T-helper 9 cell (primary cell): ENCODE results near the gene CIBAR2.

Experiments used
- DNase-seq: peaks from one replicate; pipeline ENCODE4 v3.0.0-alpha.2; 2020

Gene CIBAR2

GRCh38 chr16:85079785-85080570 is 32.3 kb downstream of the CIBAR2 start:
- no peak for DNase-seq

- DNase-seq = no peak
Measured at GRCh38 chr16:85078952-85079351, 33.3 kb downstream of the CIBAR2 start.

- DNase-seq = no peak
Measured at GRCh38 chr16:85078226-85078625, 34.0 kb downstream of the CIBAR2 start.

- DNase-seq = no peak
Measured at GRCh38 chr16:85077576-85078125, 34.6 kb downstream of the CIBAR2 start.

GRCh38 chr16:85077039-85077438 is 35.2 kb downstream of the CIBAR2 start:
- DNase-seq = no peak

GRCh38 chr16:85075236-85075924 is 36.9 kb downstream of the CIBAR2 start:
- DNase-seq = no peak

- DNase-seq = no peak
Measured at GRCh38 chr16:85074225-85074914, 37.9 kb downstream of the CIBAR2 start.

- no peak for DNase-seq
Measured at GRCh38 chr16:85072947-85073346, 39.3 kb downstream of the CIBAR2 start.

GRCh38 chr16:85072076-85072860 is 40.0 kb downstream of the CIBAR2 start:
- DNase-seq = no peak

GRCh38 chr16:85069171-85069570 is 43.1 kb downstream of the CIBAR2 start:
- no peak for DNase-seq

- DNase-seq = no peak
Measured at GRCh38 chr16:85068746-85069145, 43.5 kb downstream of the CIBAR2 start.

- DNase-seq = no peak
Measured at GRCh38 chr16:85067426-85067825, 44.8 kb downstream of the CIBAR2 start.

- no peak for DNase-seq
Measured at GRCh38 chr16:85067024-85067423, 45.2 kb downstream of the CIBAR2 start.

- DNase-seq = no peak
Measured at GRCh38 chr16:85066346-85066885, 45.9 kb downstream of the CIBAR2 start.

GRCh38 chr16:85065099-85065498 is 47.2 kb downstream of the CIBAR2 start:
- DNase-seq = no peak

GRCh38 chr16:85064186-85064585 is 48.1 kb downstream of the CIBAR2 start:
- no peak for DNase-seq

GRCh38 chr16:85062845-85063244 is 49.4 kb downstream of the CIBAR2 start:
- DNase-seq = no peak

- no peak for DNase-seq
Measured at GRCh38 chr16:85062323-85062722, 49.9 kb downstream of the CIBAR2 start.

GRCh38 chr16:85061566-85061965 is 50.7 kb downstream of the CIBAR2 start:
- no peak for DNase-seq

- DNase-seq = no peak
Measured at GRCh38 chr16:85058909-85059308, 53.4 kb downstream of the CIBAR2 start.

- DNase-seq = no peak
Measured at GRCh38 chr16:85057948-85058347, 54.3 kb downstream of the CIBAR2 start.

GRCh38 chr16:85057212-85057889 is 54.9 kb downstream of the CIBAR2 start:
- no peak for DNase-seq
